Endothelial cell of umbilical vein (primary cell): ENCODE measurements around the gene PAPOLA.

Experiments
- EZH2 ChIP-seq: IDR thresholded peaks from 2 replicates; pipeline ENCODE4 v1.6.1; 2012; ENCODE audit warnings: borderline replicate concordance, low read depth, mild to moderate bottlenecking, moderate library complexity, low read length, inconsistent platforms; ENCODE audit not compliant: severe bottlenecking
- GATA2 ChIP-seq: IDR thresholded peaks from 2 replicates; pipeline ENCODE4 v1.7.0; 2011; ENCODE audit warnings: low read depth, mild to moderate bottlenecking, moderate library complexity, mixed read lengths, low read length; ENCODE audit not compliant: insufficient read length, insufficient read depth
- JUN ChIP-seq: IDR thresholded peaks from 2 replicates; pipeline ENCODE4 v1.6.1; 2011; ENCODE audit warnings: borderline replicate concordance, low read depth; ENCODE audit not compliant: insufficient read length, insufficient read depth
- MYC ChIP-seq: IDR thresholded peaks from one replicate; pipeline ENCODE4 v1.6.1; 2011; ENCODE audit warnings: mild to moderate bottlenecking, low read depth, low read length
- POLR2A ChIP-seq: IDR thresholded peaks from 2 replicates; pipeline ENCODE4 v1.6.1; 2012; ENCODE audit warnings: low read depth, mild to moderate bottlenecking, control low read depth, low read length
- POLR2AphosphoS5 ChIP-seq: IDR thresholded peaks from 2 replicates; pipeline ENCODE4 v1.6.1; 2012; ENCODE audit warnings: low read depth, mild to moderate bottlenecking, control low read depth, low read length, moderate library complexity; ENCODE audit not compliant: insufficient read depth
- TF ChIP-seq, protein P1 (sequence below), 2 donors: IDR thresholded peaks; 1 replicate in 1 of 2; 2 replicates in 1 of 2; pipeline ENCODE4 v1.5.1; 2011; ENCODE audit warnings: low read length in 2 of 2, mild to moderate bottlenecking in 2 of 2, moderate library complexity in 2 of 2, control low read depth in 1 of 2, inconsistent platforms in 1 of 2, low read depth in 1 of 2; ENCODE audit not compliant: insufficient read depth in 1 of 2; ENCODE audit errors: extremely low read depth in 1 of 2
- TF ChIP-seq, protein P2 (sequence below): IDR thresholded peaks from 2 replicates; pipeline ENCODE4 v1.6.1; 2011; ENCODE audit not compliant: insufficient read depth, insufficient read length

DNA sequence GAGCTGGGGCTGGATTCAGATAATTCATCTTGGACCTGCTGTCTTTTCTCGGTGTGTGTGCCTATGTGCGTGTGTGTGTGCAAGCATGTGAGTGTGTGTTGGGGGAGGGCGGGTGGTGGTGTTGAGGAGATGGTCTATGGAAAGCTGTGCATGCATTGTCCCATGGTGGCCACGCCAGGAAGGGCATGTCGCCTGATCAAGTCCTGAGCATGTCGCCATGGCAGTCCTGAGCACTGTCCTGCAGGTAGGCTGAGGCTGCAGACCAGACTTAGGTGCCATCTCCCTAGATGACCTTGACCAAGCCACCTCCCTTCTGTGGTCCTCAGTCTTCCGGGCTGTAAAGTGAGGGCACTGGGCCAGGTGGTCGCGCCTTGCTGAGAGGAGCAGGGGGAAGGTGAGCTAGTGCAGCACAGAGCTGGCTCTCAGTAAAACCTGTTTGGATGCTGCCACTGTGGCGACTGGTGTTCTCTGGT, 81.4 kb downstream of the PAPOLA start:
- TF ChIP-seq POLR2A (no peak), EZH2 (no peak), MYC (no peak), JUN (no peak), POLR2AphosphoS5 (no peak), GATA2 (no peak)
- TF ChIP-seq, protein P1, sequence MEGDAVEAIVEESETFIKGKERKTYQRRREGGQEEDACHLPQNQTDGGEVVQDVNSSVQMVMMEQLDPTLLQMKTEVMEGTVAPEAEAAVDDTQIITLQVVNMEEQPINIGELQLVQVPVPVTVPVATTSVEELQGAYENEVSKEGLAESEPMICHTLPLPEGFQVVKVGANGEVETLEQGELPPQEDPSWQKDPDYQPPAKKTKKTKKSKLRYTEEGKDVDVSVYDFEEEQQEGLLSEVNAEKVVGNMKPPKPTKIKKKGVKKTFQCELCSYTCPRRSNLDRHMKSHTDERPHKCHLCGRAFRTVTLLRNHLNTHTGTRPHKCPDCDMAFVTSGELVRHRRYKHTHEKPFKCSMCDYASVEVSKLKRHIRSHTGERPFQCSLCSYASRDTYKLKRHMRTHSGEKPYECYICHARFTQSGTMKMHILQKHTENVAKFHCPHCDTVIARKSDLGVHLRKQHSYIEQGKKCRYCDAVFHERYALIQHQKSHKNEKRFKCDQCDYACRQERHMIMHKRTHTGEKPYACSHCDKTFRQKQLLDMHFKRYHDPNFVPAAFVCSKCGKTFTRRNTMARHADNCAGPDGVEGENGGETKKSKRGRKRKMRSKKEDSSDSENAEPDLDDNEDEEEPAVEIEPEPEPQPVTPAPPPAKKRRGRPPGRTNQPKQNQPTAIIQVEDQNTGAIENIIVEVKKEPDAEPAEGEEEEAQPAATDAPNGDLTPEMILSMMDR (IDR thresholded peaks at IDR 0.05; ENCODE audit: extremely low read depth in 1 of 2, insufficient read depth in 1 of 2, low read depth in 1 of 2, low read length in 2 of 2), result no peak
- TF ChIP-seq, protein P2, sequence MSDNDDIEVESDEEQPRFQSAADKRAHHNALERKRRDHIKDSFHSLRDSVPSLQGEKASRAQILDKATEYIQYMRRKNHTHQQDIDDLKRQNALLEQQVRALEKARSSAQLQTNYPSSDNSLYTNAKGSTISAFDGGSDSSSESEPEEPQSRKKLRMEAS, result no peak
